Tibial nerve (tissue), 4 donors: ENCODE measurements around the gene PNMA1.

Source experiments
- CTCF ChIP-seq, 5 experiments: fragments of 200-600 bp in 3 of 5; fragments of 450-650 bp in 2 of 5; sonication (generic) in 3 of 5; IDR thresholded peaks; one replicate each; pipeline ENCODE4 v1.5.1; 2016 to 2019; ENCODE audit warnings: antibody characterized with exemption in 5 of 5, mild to moderate bottlenecking in 3 of 5, moderate library complexity in 2 of 5
- EP300 ChIP-seq, 2 donors: sonication (generic); formaldehyde crosslinking; IDR thresholded peaks; one replicate each; pipeline ENCODE4 v1.6.1; 2017; ENCODE audit warnings: antibody characterized with exemption in 2 of 2, mild to moderate bottlenecking in 1 of 2

GRCh38 chr14:73695997-73696396 is 18.2 kb downstream of the PNMA1 start:
- TF ChIP-seq CTCF (IDR thresholded peaks at IDR 0.05): no peak
- TF ChIP-seq EP300 (IDR thresholded peaks at IDR 0.05): no peak
